Activated T-helper 2 cell treated with anti-CD3 and anti-CD28 coated beads, Interferon-gamma antibody, Interleukin-2, Interleukin-4, amounts not matched to agents 10 μg/mL and 5 μg/mL and 100 μg/mL, durations not matched to agents 14 hours and 24 hours and 36 hours (primary cell): ENCODE results near the gene EXOC2. TPM values are rescaled to one million over a fixed set of nuclear protein-coding genes. Genes with fewer than 3 reads are reported as not detected.
A peak's percentile ranks its signal among the peaks of the same experiment; 100 is the strongest.

ENCODE experiments used
- DNase-seq: peaks from one replicate; pipeline ENCODE4 v3.0.0; 2021; ENCODE audit warnings: low spot score
- H3K27ac Mint-ChIP-seq: one replicate; pipeline ENCODE4 v1.8.0; 2021; ENCODE audit warnings: mixed read lengths
- H3K27me3 Mint-ChIP-seq: one replicate; pipeline ENCODE4 v1.8.0; 2021; ENCODE audit warnings: low read depth, mixed read lengths
- H3K36me3 Mint-ChIP-seq: one replicate; pipeline ENCODE4 v1.8.0; 2021; ENCODE audit warnings: low read depth, mixed read lengths
- H3K4me1 Mint-ChIP-seq: one replicate; pipeline ENCODE4 v1.8.0; 2021; ENCODE audit warnings: low read depth, mixed read lengths
- H3K4me3 Mint-ChIP-seq: one replicate; pipeline ENCODE4 v1.8.0; 2021; ENCODE audit warnings: low read depth, mild to moderate bottlenecking, moderate library complexity, mixed read lengths
- H3K9me3 Mint-ChIP-seq: one replicate; pipeline ENCODE4 v1.8.0; 2021; ENCODE audit warnings: mixed read lengths
- intact Hi-C: fragments of 100-400 bp; cut with micrococcal nuclease; formaldehyde crosslinking; loops from one replicate; pipeline ENCODE4 v1.15.1; 2023
- total RNA-seq: library from RNA; stranded (reverse); gene quantifications from 2 replicates; pipeline ENCODE4 v1.2.3, GENCODE V29; 2022

EXOC2 gene
- total RNA-seq, 1 donor from 2014 or later: 53.9 TPM

DNA sequence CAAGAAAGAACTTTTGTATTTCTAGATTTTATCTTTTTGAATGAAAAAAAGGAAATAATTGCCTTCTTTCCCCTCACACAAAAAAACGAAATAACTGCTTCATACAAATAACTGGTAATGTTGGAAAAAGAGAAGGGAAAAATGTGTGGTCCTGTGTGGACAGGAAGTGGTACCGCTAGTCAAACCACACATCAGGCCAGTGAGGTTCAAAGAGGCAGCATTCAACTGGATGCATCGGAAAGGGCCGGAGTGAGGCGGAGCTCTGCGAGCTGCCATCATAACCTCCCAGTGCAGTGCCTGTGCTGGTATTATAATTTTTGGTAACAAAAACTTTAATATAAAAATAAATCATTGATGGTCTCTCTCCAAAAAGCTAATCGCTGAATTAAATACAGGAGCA lies 190.2 kb downstream of the EXOC2 start:
- Mint-ChIP-seq H3K27ac (peak overlapping the region; percentile 97), H3K9me3 (no peaks in the 10 kb centered on the region), H3K36me3 (peaks cover 39% of the 10 kb centered on the region), H3K27me3 (no peaks in the 10 kb centered on the region), H3K4me1 (peaks cover 89% of the 10 kb centered on the region), H3K4me3 (peak overlapping the region; percentile 86)
- intact Hi-C loops: loop anchor here (1.0 kb wide), 1 partner anchor 46 kb away; no protein-coding TSS in a partner anchor
- DNase-seq: no peak

DNA sequence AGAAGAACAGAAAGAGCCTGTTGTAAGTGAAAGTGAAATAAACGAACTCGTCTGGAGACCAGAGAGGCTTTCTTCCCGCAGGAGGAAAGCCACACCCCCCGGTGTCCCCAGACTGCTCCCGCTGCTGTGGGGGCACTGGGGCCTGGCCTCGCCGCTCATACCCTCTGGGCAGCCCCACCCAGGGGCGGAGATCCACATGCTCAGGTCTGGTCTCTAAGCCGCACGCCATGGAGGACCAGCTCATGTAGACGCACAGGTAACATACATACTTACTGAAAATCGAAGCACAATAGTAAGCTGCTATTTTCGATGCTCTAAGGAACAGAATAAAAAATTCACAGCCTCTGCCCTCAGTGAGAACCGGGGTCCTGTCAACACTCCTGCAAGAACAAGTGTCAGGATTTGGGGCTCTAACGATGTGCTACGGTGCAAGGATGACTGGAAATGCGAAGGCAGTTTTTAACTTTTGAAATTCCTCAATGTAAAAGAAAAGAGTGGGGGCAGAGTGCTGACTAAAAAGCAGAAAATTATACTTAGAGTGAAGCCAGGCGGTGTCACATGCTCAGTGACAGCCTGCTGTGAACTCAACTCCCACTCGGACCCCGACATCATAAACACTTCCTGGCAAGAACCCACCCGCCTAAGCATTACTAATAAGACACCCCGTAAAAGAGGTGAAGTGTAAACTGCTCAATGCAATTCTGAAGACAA lies 190.9 kb downstream of the EXOC2 start:
- Mint-ChIP-seq H3K27me3 (no peaks in the 10 kb centered on the region), H3K9me3 (no peaks in the 10 kb centered on the region), H3K4me3 (peak overlapping the region; percentile 86), H3K27ac (peak overlapping the region; percentile 97), H3K4me1 (peaks cover 87% of the 10 kb centered on the region), H3K36me3 (peaks cover 46% of the 10 kb centered on the region)
- intact Hi-C loops: loop anchor here (1.0 kb wide), 1 partner anchor 46 kb away; no protein-coding TSS in a partner anchor
- peak; percentile 62 for DNase-seq

DNA sequence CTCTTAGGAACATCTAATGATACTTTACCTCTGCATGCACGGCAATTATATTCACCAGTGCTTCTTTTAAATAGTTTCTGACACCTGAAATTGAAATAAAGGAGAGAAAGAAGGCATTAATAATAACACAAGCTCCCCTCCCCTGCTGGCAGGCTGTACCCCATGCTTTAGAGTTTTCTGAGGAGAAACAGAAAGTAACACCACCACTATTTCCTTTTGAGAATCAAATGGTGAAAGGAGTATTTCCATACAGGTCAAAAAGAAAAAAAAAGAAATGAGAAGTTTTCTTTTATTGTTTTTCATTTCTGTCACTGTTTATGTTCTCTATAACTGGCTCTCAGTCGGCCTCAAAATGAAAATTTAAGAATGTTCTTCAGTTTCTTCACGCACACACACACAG lies 193.3 kb downstream of the EXOC2 start:
- Mint-ChIP-seq H3K4me3 (peak overlapping the region; percentile 72), H3K27ac (peak overlapping the region; percentile 86), H3K9me3 (no peaks in the 10 kb centered on the region), H3K4me1 (peaks cover 82% of the 10 kb centered on the region), H3K36me3 (peaks cover 59% of the 10 kb centered on the region), H3K27me3 (no peaks in the 10 kb centered on the region)
- intact Hi-C loops: loop anchor here (1.0 to 2.0 kb wide), 5 partner anchors 9 to 96 kb away; no protein-coding TSS in a partner anchor
- no peak for DNase-seq

DNA sequence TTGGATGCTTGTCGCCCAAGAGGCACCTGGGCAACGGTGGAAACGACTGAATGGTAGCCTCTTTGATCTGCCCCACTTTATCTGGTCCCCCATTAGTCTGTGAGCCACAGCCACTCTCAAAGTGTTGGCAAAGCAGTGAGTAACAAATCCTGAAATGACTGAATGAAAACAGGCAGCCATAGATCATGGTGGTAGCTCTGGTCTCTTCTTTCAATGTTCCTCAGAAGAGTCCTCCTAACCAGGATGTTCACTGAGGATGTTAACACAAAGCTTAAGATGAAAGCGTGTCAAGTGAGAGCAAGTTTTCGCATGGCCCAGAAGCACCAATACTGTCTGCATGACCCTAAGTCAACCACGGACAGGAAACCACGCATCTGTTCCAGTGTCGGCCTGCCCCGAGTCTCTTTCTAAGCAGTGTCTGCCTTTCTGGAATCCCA lies 194.1 kb downstream of the EXOC2 start:
- Mint-ChIP-seq H3K27ac (peak overlapping the region; percentile 86), H3K36me3 (peaks cover 53% of the 10 kb centered on the region), H3K4me3 (peak overlapping the region; percentile 72), H3K9me3 (no peaks in the 10 kb centered on the region), H3K27me3 (no peaks in the 10 kb centered on the region), H3K4me1 (peaks cover 81% of the 10 kb centered on the region)
- peak; percentile 57 for DNase-seq
- intact Hi-C loops: loop anchor here (1.0 to 2.0 kb wide), 5 partner anchors 9 to 96 kb away; no protein-coding TSS in a partner anchor

DNA sequence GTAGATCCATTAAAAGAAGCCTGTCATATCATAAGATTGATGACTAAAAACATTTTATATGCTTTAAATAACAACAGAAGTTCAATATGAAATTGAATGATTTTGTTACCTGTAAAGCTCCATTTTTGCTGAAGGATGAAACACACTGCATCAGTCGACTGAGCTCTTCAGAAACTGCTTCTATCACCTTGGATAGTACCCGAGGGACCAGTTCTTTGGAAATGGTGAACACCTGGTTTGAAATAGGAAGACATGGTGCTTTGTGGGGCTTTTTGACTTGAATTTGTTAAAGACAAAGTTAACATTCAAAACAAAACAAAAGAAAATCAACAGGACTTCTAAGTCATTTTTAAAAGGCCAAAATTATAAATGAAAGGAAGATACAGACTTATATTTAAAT lies 195.7 kb downstream of the EXOC2 start:
- peaks cover 84% of the 10 kb centered on the region for H3K4me1 Mint-ChIP-seq
- H3K9me3 Mint-ChIP-seq: peaks cover 4% of the 10 kb centered on the region
- intact Hi-C loops: no loop called here
- H3K36me3 Mint-ChIP-seq: peaks cover 59% of the 10 kb centered on the region
- peak overlapping the region; percentile 72 for H3K4me3 Mint-ChIP-seq
- no peak for DNase-seq
- H3K27me3 Mint-ChIP-seq: no peaks in the 10 kb centered on the region
- peak overlapping the region; percentile 86 for H3K27ac Mint-ChIP-seq

DNA sequence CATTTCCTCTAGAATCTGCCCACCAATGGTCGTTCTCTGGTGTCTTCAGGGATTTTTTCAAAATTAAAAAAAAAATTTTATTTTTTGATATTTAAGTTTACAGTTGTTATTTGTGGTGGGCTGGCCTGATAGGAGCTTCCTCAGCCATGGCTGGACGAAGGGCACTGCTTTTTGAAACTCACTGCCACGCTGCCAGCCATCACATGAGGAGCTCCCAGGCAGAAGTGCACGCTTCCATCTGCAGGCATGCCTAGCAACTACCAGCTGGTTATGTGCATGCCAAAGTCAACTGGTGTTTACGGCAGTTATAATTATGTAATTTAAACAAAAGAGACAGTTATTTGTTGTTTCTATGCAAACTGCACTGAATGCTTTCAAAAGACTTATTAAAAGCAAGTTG lies 196.3 kb downstream of the EXOC2 start:
- intact Hi-C loops: no loop called here
- Mint-ChIP-seq H3K27me3 (no peaks in the 10 kb centered on the region), H3K27ac (peak overlapping the region; percentile 86), H3K4me1 (peaks cover 84% of the 10 kb centered on the region), H3K36me3 (peaks cover 64% of the 10 kb centered on the region), H3K4me3 (peak overlapping the region; percentile 72), H3K9me3 (peaks cover 9% of the 10 kb centered on the region)
- DNase-seq: no peak

DNA sequence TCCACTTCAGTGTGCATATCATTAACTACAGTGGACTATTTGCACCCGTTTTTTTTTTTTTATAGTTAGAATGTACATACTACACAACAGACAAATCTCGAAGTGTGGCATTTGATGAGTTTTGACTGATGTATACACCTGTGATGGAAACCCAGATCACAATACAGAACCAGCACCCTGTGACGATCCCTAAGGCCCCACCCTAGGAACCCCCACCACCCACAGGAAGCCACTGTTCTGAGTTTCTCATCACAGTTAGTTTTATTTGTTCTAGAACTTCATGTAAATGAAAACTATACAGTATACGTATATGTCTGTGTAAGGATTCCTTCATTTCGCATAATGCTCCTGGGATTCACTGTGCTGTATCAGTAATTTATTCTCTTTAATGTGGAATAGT lies 198.5 kb downstream of the EXOC2 start:
- Mint-ChIP-seq H3K27ac (peak overlapping the region; percentile 99), H3K4me1 (peaks cover 92% of the 10 kb centered on the region), H3K4me3 (peak overlapping the region; percentile 71), H3K36me3 (peaks cover 77% of the 10 kb centered on the region), H3K27me3 (no peaks in the 10 kb centered on the region), H3K9me3 (peaks cover 9% of the 10 kb centered on the region)
- no peak for DNase-seq
- intact Hi-C loops: loop anchor here (5.0 kb wide), 3 partner anchors 202 to 267 kb away; partner anchors contain the start of gene DUSP22

DNA sequence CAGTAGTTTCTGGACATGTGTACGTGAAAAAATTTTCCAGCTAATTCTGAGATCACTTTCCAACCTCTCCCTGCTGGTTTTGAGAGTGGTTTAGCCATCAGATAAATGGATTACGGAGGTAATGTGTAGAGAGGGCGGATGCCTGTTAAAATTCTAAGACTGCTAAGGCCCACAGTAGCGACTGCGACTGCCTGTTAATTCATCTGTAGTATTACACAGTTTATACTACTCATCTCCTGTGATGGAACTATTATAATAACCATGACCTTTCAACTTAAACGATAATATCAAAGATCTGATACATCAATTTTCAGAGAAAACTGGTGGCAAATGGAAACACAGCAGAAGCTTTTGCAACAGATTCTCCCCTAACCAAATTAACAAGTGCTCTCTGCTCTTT lies 199.1 kb downstream of the EXOC2 start:
- H3K27ac Mint-ChIP-seq: peak overlapping the region; percentile 99
- DNase-seq: no peak
- H3K27me3 Mint-ChIP-seq: no peaks in the 10 kb centered on the region
- H3K4me1 Mint-ChIP-seq: peaks cover 92% of the 10 kb centered on the region
- peaks cover 81% of the 10 kb centered on the region for H3K36me3 Mint-ChIP-seq
- intact Hi-C loops: loop anchor here (5.0 kb wide), 3 partner anchors 202 to 267 kb away; partner anchors contain the start of gene DUSP22
- peak overlapping the region; percentile 71 for H3K4me3 Mint-ChIP-seq
- H3K9me3 Mint-ChIP-seq: peaks cover 9% of the 10 kb centered on the region

DNA sequence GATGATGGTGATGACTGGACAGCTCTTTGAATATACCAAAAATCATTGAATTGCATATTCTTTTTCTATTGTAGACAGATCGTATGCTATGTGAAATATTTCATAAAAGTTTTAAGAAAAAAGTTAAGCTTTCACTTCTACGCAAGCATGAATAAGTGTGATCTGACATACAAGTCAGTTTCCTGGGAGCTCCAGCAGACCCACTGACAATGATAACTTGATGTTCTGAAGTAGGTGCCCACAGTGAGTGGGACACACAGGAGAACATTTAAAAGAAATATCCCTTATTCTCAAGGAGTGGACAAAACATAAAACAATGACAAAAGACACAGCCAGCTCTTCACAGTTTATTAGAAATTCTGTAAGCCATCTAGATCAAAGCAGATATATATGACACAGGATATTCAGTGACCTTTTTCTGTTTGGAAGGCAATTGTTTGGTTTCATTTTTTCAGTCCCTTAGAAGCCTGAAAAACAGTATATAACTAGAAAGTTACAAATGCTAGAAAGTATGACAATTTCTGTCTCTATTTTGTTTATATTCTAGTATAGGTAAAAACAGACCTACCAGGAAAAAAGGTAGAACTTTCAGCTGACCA lies 200.0 kb downstream of the EXOC2 start:
- Mint-ChIP-seq H3K36me3 (peaks cover 81% of the 10 kb centered on the region), H3K4me1 (peaks cover 90% of the 10 kb centered on the region), H3K27ac (peak overlapping the region; percentile 99), H3K4me3 (peak overlapping the region; percentile 71), H3K27me3 (no peaks in the 10 kb centered on the region), H3K9me3 (peaks cover 9% of the 10 kb centered on the region)
- intact Hi-C loops: loop anchor here (5.0 kb wide), 3 partner anchors 201 to 266 kb away; partner anchors contain the start of gene DUSP22
- DNase-seq: no peak

DNA sequence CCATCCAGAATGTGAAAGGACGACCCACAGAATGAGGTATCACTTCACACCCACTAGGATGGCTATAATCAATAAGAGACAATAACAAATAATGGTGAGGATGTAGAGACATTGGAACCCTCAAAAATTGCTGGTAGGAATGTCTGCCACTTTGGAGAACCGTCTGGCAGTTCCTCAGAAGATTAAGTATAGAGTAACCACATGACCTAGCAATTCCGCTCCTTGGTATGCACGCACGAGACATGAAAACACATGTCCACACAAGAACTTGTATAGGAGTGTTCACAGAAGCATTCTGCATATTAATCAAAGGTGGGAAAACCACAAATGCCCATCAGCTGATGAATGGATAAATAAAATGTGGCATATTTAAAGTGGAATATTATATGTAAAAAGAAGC lies 200.8 kb downstream of the EXOC2 start:
- intact Hi-C loops: loop anchor here (5.0 kb wide), 3 partner anchors 200 to 265 kb away; partner anchors contain the start of gene DUSP22
- Mint-ChIP-seq H3K4me3 (peak overlapping the region; percentile 71), H3K9me3 (peaks cover 9% of the 10 kb centered on the region), H3K4me1 (peaks cover 86% of the 10 kb centered on the region), H3K36me3 (peaks cover 79% of the 10 kb centered on the region), H3K27me3 (no peaks in the 10 kb centered on the region), H3K27ac (peak overlapping the region; percentile 99)
- DNase-seq: no peak

DNA sequence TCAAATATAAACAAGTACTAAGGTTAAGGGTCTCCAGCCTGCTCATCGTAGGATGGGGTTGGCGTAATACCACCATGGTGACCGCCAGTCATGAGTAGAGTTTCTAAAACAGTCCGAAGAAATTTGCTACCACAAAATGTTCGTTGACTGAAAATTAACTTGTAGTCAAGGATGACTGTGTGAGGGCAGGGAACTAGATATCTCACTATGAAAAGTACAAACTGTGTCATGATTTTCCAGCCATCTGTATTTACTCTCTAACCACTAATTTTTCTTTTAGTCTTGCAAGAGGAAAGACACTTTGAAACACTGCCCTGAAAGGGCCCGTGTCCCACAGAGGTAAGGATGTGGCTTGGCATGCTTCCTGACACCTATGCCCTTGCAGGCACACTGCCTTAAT lies 201.7 kb downstream of the EXOC2 start:
- H3K4me1 Mint-ChIP-seq: peaks cover 86% of the 10 kb centered on the region
- intact Hi-C loops: loop anchor here (1.0 to 5.0 kb wide), 9 partner anchors 15 to 302 kb away; partner anchors contain the start of gene DUSP22
- peaks cover 9% of the 10 kb centered on the region for H3K9me3 Mint-ChIP-seq
- peak; percentile 45 for DNase-seq
- H3K36me3 Mint-ChIP-seq: peaks cover 80% of the 10 kb centered on the region
- H3K4me3 Mint-ChIP-seq: peak overlapping the region; percentile 46
- H3K27me3 Mint-ChIP-seq: no peaks in the 10 kb centered on the region
- H3K27ac Mint-ChIP-seq: peak overlapping the region; percentile 99

DNA sequence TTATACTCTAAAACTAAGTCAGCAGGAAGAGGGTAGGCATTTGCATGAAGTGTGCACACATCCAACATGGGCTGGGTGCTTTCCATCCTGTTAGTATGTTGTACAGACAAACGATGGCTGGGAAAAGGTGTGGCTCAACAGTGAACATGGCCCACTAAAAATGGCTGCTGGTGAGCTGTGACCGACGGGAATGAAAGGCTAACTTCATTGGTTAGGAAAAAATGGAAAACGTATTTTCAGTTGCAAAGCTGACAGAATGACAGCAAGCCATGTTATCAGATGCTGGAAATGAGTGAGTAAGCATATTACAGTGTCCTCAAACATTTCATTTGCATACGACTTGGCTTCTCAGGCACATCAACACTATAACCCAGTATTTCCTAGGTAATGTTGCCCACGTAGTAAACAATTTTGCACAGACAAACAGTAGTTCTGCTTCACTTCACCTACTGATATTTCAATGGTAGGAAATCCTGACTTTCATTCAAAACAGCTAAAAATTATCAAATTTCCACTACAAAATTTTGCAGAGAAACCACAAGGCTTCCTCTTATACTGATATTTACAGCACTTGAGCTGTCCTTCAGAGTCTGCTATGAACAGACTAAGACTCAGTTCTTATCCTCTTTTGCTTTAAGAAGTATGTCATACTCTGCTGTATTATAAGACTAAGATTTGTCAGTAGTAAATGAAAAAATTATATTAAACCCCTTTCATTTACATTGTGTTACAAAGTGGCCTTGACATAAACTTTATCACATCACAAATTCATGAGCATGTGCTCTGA lies 202.5 kb downstream of the EXOC2 start:
- H3K4me1 Mint-ChIP-seq: peaks cover 84% of the 10 kb centered on the region
- peaks cover 80% of the 10 kb centered on the region for H3K36me3 Mint-ChIP-seq
- no peak for DNase-seq

More for the DNA sequence above, 202.5 kb downstream of the EXOC2 start:
- H3K27ac Mint-ChIP-seq: peak overlapping the region; percentile 99
- intact Hi-C loops: loop anchor here (1.0 to 5.0 kb wide), 15 partner anchors 9 to 302 kb away; partner anchors contain the start of gene DUSP22
- no peaks in the 10 kb centered on the region for H3K27me3 Mint-ChIP-seq
- H3K4me3 Mint-ChIP-seq: peak overlapping the region; percentile 46
- peaks cover 9% of the 10 kb centered on the region for H3K9me3 Mint-ChIP-seq
